Endothelial cell of umbilical vein (primary cell): ENCODE results near the gene FAM120A.

ENCODE experiments used
- EZH2 ChIP-seq: IDR thresholded peaks from 2 replicates; pipeline ENCODE4 v1.6.1; 2012; ENCODE audit warnings: borderline replicate concordance, low read depth, mild to moderate bottlenecking, moderate library complexity, low read length, inconsistent platforms; ENCODE audit not compliant: severe bottlenecking
- POLR2A ChIP-seq: IDR thresholded peaks from 2 replicates; pipeline ENCODE4 v1.6.1; 2012; ENCODE audit warnings: low read depth, mild to moderate bottlenecking, control low read depth, low read length
- TF ChIP-seq, protein P1 (sequence below), 2 donors: IDR thresholded peaks; 1 replicate in 1 of 2; 2 replicates in 1 of 2; pipeline ENCODE4 v1.5.1; 2011; ENCODE audit warnings: low read length in 2 of 2, mild to moderate bottlenecking in 2 of 2, moderate library complexity in 2 of 2, control low read depth in 1 of 2, inconsistent platforms in 1 of 2, low read depth in 1 of 2; ENCODE audit not compliant: insufficient read depth in 1 of 2; ENCODE audit errors: extremely low read depth in 1 of 2
- TF ChIP-seq, protein P2 (sequence below): IDR thresholded peaks from 2 replicates; pipeline ENCODE4 v1.6.1; 2011; ENCODE audit not compliant: insufficient read depth, insufficient read length

DNA sequence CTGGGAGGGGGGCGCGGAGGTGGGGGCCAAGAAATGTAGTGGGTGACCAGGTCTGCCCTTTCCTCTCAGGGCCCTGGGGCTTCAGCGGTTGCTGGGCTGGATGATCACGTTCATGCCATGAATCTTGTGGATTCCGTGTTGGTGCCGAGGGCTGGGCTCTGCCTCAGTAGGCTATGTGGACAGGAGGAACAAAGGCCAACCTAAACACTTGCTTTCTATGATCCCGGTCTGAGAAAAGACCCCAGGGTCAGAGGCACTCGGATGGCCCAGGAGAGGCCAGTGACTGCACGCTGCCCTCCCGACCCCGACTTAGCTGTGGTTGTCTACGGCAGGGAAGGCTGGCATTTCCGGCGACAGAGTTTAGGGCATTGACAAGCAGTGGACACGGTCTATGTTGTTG is 151.5 kb downstream of the FAM120A start:
- no peak for TF ChIP-seq EZH2
- TF ChIP-seq, protein P1, sequence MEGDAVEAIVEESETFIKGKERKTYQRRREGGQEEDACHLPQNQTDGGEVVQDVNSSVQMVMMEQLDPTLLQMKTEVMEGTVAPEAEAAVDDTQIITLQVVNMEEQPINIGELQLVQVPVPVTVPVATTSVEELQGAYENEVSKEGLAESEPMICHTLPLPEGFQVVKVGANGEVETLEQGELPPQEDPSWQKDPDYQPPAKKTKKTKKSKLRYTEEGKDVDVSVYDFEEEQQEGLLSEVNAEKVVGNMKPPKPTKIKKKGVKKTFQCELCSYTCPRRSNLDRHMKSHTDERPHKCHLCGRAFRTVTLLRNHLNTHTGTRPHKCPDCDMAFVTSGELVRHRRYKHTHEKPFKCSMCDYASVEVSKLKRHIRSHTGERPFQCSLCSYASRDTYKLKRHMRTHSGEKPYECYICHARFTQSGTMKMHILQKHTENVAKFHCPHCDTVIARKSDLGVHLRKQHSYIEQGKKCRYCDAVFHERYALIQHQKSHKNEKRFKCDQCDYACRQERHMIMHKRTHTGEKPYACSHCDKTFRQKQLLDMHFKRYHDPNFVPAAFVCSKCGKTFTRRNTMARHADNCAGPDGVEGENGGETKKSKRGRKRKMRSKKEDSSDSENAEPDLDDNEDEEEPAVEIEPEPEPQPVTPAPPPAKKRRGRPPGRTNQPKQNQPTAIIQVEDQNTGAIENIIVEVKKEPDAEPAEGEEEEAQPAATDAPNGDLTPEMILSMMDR (IDR thresholded peaks at IDR 0.05; ENCODE audit: extremely low read depth in 1 of 2, insufficient read depth in 1 of 2, low read depth in 1 of 2, low read length in 2 of 2): no peak
- TF ChIP-seq, protein P2, sequence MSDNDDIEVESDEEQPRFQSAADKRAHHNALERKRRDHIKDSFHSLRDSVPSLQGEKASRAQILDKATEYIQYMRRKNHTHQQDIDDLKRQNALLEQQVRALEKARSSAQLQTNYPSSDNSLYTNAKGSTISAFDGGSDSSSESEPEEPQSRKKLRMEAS: no peak
- TF ChIP-seq POLR2A: no peak
